Measurements from ENCODE around the gene SLC8A3. TPM values are rescaled to one million over a fixed set of nuclear protein-coding genes. Genes with fewer than 3 reads are reported as not detected.

SLC8A3 gene
- total and polyA plus RNA-seq, 2 of the 13 experiments (the other 11 are each of a cell fraction or from before 2014, with no cell fraction given), result 0.01 to 0.02 TPM

- TF ChIP-seq THAP9 (CRISPR knock-in tag; IDR thresholded peaks at IDR 0.05; ENCODE audit: borderline replicate concordance) (peak; percentile 65; the same call in 1 of the 2 replicates), ZNF629 (CRISPR knock-in tag; conservative IDR thresholded peaks at IDR 0.05) (no peak), IRF1 (CRISPR knock-in tag; IDR thresholded peaks at IDR 0.05; ENCODE audit: low read depth) (peak; percentile 90; the same call in 1 of the 2 replicates), ARID3A (IDR thresholded peaks at IDR 0.05; ENCODE audit: low read depth, low read length) (peak; percentile 49; the same call in 1 of the 2 replicates), ZNF225 (CRISPR knock-in tag; IDR thresholded peaks at IDR 0.05) (no peak), ZC3H13 (CRISPR knock-in tag; IDR thresholded peaks at IDR 0.05) (0 out of 2 replicates have a peak, but pooled peaks have one; percentile 27), NFIC (IDR thresholded peaks at IDR 0.05; ENCODE audit: low read length) (no peak), FOXP4 (CRISPR knock-in tag; IDR thresholded peaks at IDR 0.05) (peak; percentile 73), HNRNPL (IDR thresholded peaks at IDR 0.05; ENCODE audit: low read depth, low read length) (peak; percentile 89), ZNF326 (CRISPR knock-in tag; IDR thresholded peaks at IDR 0.05; ENCODE audit: borderline replicate concordance) (no peak), ZNF570 (CRISPR knock-in tag; IDR thresholded peaks at IDR 0.05; ENCODE audit: borderline replicate concordance) (no peak), ZBTB14 (CRISPR knock-in tag; IDR thresholded peaks at IDR 0.05) (no peak), SAP130 (CRISPR knock-in tag; IDR thresholded peaks at IDR 0.05; ENCODE audit: low read depth) (peak; percentile 77), TP53 (CRISPR knock-in tag; conservative IDR thresholded peaks at IDR 0.05) (no peak), ZNF512 (CRISPR knock-in tag; IDR thresholded peaks at IDR 0.05) (no peak), ZNF143 (CRISPR knock-in tag; IDR thresholded peaks at IDR 0.05) (no peak; the same call in 1 of the 2 replicates), CREB1 (IDR thresholded peaks at IDR 0.05) (0 out of 2 replicates have a peak, but pooled peaks have one; percentile 17), CREB1 (CRISPR knock-in tag; IDR thresholded peaks at IDR 0.05) (no peak), SRF (IDR thresholded peaks at IDR 0.05; ENCODE audit: low read depth, low read length) (no peak)
Measured at GRCh38 chr14:70045844-70046535, 142.8 kb downstream of the SLC8A3 start (continued).
